Vagina (tissue), 2 donors: ENCODE data around the gene NEXN. TPM values are rescaled to one million over a fixed set of nuclear protein-coding genes. Genes with fewer than 3 reads are reported as not detected.

ENCODE experiments used
- DNase-seq, 2 donors: peaks; one replicate each; pipeline ENCODE4 v3.0.0-alpha.2; 2017; ENCODE audit errors: extremely low spot score in 2 of 2
- H3K27ac ChIP-seq: fragments of 200-600 bp; sonication (generic); one replicate; pipeline ENCODE4 v1.5.1; 2019
- H3K27me3 ChIP-seq: fragments of 200-600 bp; sonication (generic); one replicate; pipeline ENCODE4 v1.5.1; 2019
- H3K36me3 ChIP-seq, 2 donors: fragments of 200-600 bp; sonication (generic); one replicate each; pipeline ENCODE4 v1.5.1; 2017 to 2019
- H3K4me1 ChIP-seq: fragments of 200-600 bp; sonication (generic); one replicate; pipeline ENCODE4 v1.5.1; 2019
- H3K4me3 ChIP-seq, 2 donors: fragments of 200-600 bp; sonication (generic); 1 replicate in 1 of 2; 2 replicates in 1 of 2; pipeline ENCODE4 v1.5.1; 2016 to 2019
- H3K9me3 ChIP-seq: fragments of 200-600 bp; sonication (generic); one replicate; pipeline ENCODE4 v1.5.1; 2019
- CTCF ChIP-seq, 3 experiments: fragments of 450-650 bp in 2 of 3; fragments of 200-600 bp in 1 of 3; sonication (generic) in 1 of 3; IDR thresholded peaks; one replicate each; pipeline ENCODE4 v1.5.1; 2017 to 2019; ENCODE audit warnings: antibody characterized with exemption in 3 of 3, mild to moderate bottlenecking in 2 of 3, moderate library complexity in 2 of 3
- POLR2A ChIP-seq, 2 donors: fragments of 450-650 bp; IDR thresholded peaks; one replicate each; pipeline ENCODE4 v1.6.1; 2017; ENCODE audit warnings: antibody characterized with exemption in 2 of 2, mild to moderate bottlenecking in 2 of 2, moderate library complexity in 2 of 2
- POLR2AphosphoS5 ChIP-seq, 2 donors: sonication (generic); formaldehyde crosslinking; IDR thresholded peaks; one replicate each; pipeline ENCODE4 v1.9.0; 2017; ENCODE audit warnings: antibody characterized with exemption in 2 of 2, mild to moderate bottlenecking in 2 of 2, low read depth in 1 of 2; ENCODE audit not compliant: insufficient read depth in 1 of 2
- intact Hi-C: fragments of 100-400 bp; cut with DNase I; formaldehyde crosslinking; loops from one replicate; pipeline ENCODE4 v1.15.1; 2023
- total RNA-seq: library from RNA; depleted of rRNA; stranded (reverse); fragments of >200 nt; gene quantifications from one replicate; pipeline ENCODE4 v1.2.3, GENCODE V29; 2016

The NEXN gene
- total RNA-seq, 1 donor from 2014 or later = 20.1 TPM

GRCh38 chr1:77948841-77949424 lies 60.5 kb downstream of the NEXN start:
- Histone ChIP-seq H3K36me3 (peaks cover 0 to 70% of the 10 kb centered on the region in 2 donors), H3K27ac (no peak overlapping the region)

GRCh38 chr1:77950873-77951272 lies 62.4 kb downstream of the NEXN start:
- no peak for DNase-seq
- TF ChIP-seq CTCF (IDR thresholded peaks at IDR 0.05) (no peak), POLR2A (IDR thresholded peaks at IDR 0.05) (no peak), POLR2AphosphoS5 (IDR thresholded peaks at IDR 0.05; ENCODE audit: insufficient read depth in 1 of 2, low read depth in 1 of 2) (no peak)
- Histone ChIP-seq H3K4me3 (no peak overlapping the region), H3K36me3 (peaks cover 4 to 86% of the 10 kb centered on the region in 2 donors), H3K4me1 (peaks cover 11% of the 10 kb centered on the region), H3K27ac (no peak overlapping the region), H3K9me3 (no peaks in the 10 kb centered on the region), H3K27me3 (no peaks in the 10 kb centered on the region)
- intact Hi-C loops = no loop called here

More at GRCh38 chr1:77948841-77949424, 60.5 kb downstream of the NEXN start:
- intact Hi-C loops = no loop called here
- TF ChIP-seq POLR2AphosphoS5 (IDR thresholded peaks at IDR 0.05; ENCODE audit: insufficient read depth in 1 of 2, low read depth in 1 of 2) (no peak), CTCF (IDR thresholded peaks at IDR 0.05) (no peak), POLR2A (IDR thresholded peaks at IDR 0.05) (no peak)
- Histone ChIP-seq H3K9me3 (no peaks in the 10 kb centered on the region), H3K27me3 (no peaks in the 10 kb centered on the region), H3K4me3 (no peak overlapping the region), H3K4me1 (peaks cover 11% of the 10 kb centered on the region)
- no peak for DNase-seq

GRCh38 chr1:77951328-77951727 lies 62.9 kb downstream of the NEXN start:
- TF ChIP-seq CTCF (IDR thresholded peaks at IDR 0.05) = no peak
- no peak for TF ChIP-seq POLR2AphosphoS5 (IDR thresholded peaks at IDR 0.05; ENCODE audit: insufficient read depth in 1 of 2, low read depth in 1 of 2)
- TF ChIP-seq POLR2A (IDR thresholded peaks at IDR 0.05) = no peak
- Histone ChIP-seq H3K4me3 (no peak overlapping the region), H3K27me3 (no peaks in the 10 kb centered on the region), H3K9me3 (no peaks in the 10 kb centered on the region), H3K27ac (no peak overlapping the region), H3K4me1 (peaks cover 11% of the 10 kb centered on the region), H3K36me3 (peaks cover 4 to 84% of the 10 kb centered on the region in 2 donors)
- intact Hi-C loops = no loop called here
- DNase-seq = no peak

GRCh38 chr1:77953907-77954306 lies 65.5 kb downstream of the NEXN start:
- Histone ChIP-seq H3K4me1 (peaks cover 10% of the 10 kb centered on the region), H3K4me3 (no peak overlapping the region), H3K9me3 (no peaks in the 10 kb centered on the region), H3K27ac (no peak overlapping the region), H3K27me3 (no peaks in the 10 kb centered on the region), H3K36me3 (peaks cover 4 to 76% of the 10 kb centered on the region in 2 donors)
- no peak for DNase-seq
- TF ChIP-seq CTCF (IDR thresholded peaks at IDR 0.05) = no peak
- TF ChIP-seq POLR2A (IDR thresholded peaks at IDR 0.05) = no peak
- no peak for TF ChIP-seq POLR2AphosphoS5 (IDR thresholded peaks at IDR 0.05; ENCODE audit: insufficient read depth in 1 of 2, low read depth in 1 of 2)
- intact Hi-C loops = no loop called here

GRCh38 chr1:77954521-77954920 lies 66.1 kb downstream of the NEXN start:
- Histone ChIP-seq H3K27ac (no peak overlapping the region), H3K27me3 (no peaks in the 10 kb centered on the region), H3K9me3 (no peaks in the 10 kb centered on the region), H3K4me1 (peaks cover 4% of the 10 kb centered on the region), H3K4me3 (no peak overlapping the region), H3K36me3 (peaks cover 4 to 76% of the 10 kb centered on the region in 2 donors)
- no peak for TF ChIP-seq POLR2AphosphoS5 (IDR thresholded peaks at IDR 0.05; ENCODE audit: insufficient read depth in 1 of 2, low read depth in 1 of 2)
- TF ChIP-seq POLR2A (IDR thresholded peaks at IDR 0.05) = no peak
- no peak for TF ChIP-seq CTCF (IDR thresholded peaks at IDR 0.05)
- intact Hi-C loops = no loop called here
- no peak for DNase-seq
